Measurements from ENCODE around the gene GPR31. TPM values are rescaled to one million over a fixed set of nuclear protein-coding genes. Genes with fewer than 3 reads are reported as not detected.

The GPR31 gene
- total RNA-seq, 1 donor from 2014 or later: not detected

DNA sequence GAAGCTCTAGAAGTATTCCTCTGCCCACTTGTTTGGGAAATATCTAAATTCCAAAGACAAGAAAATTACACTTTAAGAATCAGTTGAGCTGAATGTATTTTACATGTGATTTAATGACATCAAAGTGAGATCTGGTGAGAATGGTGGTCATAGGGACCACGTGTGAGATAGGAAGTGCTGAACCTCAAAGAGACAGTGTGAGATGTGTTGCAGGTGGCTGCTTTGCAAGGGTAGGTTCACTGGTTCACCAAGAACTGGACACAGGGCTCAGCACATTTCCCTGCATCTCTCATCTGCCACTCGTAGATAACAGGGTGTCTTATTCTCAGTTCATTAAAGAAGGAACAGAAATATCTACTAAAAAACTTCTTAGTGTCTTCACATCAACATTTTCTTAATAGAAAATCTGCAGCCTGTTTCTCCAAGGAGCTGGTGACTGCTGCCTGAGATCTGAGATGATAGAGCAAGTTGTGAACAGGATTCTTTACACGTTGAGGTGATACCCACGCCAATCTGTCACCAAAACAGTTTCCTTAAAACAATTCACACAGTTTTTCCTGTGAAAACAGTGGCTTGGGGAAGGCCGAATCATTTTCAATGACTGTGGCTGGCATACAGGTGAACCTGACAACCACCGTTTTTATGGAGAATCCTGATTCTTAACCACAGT lies 27.6 kb downstream of the GPR31 start:
- DNase-seq (ENCODE audit: low spot score): no peak
- H3K4me1 Mint-ChIP-seq (ENCODE audit: unreplicated experiment): peaks cover 4% of the 10 kb centered on the region

DNA sequence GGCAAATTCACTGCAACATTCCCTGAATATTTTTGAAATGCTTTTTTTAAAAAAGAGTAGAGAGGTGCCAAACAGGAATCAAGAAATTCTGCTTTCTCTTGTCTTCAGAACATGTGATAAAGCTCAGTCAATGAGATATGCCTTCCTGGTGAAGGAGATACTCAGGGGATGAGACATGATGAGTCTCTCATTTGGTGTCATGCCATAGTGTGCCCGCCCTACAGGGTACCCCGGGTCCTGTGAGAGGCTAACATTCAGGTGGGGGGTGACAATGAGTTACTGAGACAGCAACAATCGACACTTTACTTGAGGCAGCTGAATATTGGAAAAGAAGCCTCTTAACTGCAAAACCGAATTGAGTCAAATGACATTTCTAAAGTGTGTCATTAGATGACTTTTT lies 28.2 kb downstream of the GPR31 start:
- no peaks in the 10 kb centered on the region for H3K36me3 Mint-ChIP-seq (ENCODE audit: low read depth, unreplicated experiment)
- no peak overlapping the region for H3K4me3 Mint-ChIP-seq (ENCODE audit: unreplicated experiment)
- H3K9me3 Mint-ChIP-seq (ENCODE audit: unreplicated experiment): no peaks in the 10 kb centered on the region
- TF ChIP-seq, protein P1, sequence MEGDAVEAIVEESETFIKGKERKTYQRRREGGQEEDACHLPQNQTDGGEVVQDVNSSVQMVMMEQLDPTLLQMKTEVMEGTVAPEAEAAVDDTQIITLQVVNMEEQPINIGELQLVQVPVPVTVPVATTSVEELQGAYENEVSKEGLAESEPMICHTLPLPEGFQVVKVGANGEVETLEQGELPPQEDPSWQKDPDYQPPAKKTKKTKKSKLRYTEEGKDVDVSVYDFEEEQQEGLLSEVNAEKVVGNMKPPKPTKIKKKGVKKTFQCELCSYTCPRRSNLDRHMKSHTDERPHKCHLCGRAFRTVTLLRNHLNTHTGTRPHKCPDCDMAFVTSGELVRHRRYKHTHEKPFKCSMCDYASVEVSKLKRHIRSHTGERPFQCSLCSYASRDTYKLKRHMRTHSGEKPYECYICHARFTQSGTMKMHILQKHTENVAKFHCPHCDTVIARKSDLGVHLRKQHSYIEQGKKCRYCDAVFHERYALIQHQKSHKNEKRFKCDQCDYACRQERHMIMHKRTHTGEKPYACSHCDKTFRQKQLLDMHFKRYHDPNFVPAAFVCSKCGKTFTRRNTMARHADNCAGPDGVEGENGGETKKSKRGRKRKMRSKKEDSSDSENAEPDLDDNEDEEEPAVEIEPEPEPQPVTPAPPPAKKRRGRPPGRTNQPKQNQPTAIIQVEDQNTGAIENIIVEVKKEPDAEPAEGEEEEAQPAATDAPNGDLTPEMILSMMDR (IDR thresholded peaks at IDR 0.05; ENCODE audit: unreplicated experiment): no peak
- no peaks in the 10 kb centered on the region for H3K27me3 Mint-ChIP-seq (ENCODE audit: unreplicated experiment)
- no peak overlapping the region for H3K27ac Mint-ChIP-seq (ENCODE audit: unreplicated experiment)
- H3K4me1 Mint-ChIP-seq (ENCODE audit: unreplicated experiment): peaks cover 4% of the 10 kb centered on the region
- no peak for DNase-seq (ENCODE audit: low spot score)

More for the DNA sequence above, 27.6 kb downstream of the GPR31 start:
- no peak overlapping the region for H3K27ac Mint-ChIP-seq (ENCODE audit: unreplicated experiment)
- H3K27me3 Mint-ChIP-seq (ENCODE audit: unreplicated experiment): no peaks in the 10 kb centered on the region
- no peaks in the 10 kb centered on the region for H3K9me3 Mint-ChIP-seq (ENCODE audit: unreplicated experiment)
- TF ChIP-seq, protein P1 (IDR thresholded peaks at IDR 0.05; ENCODE audit: unreplicated experiment): no peak
- no peaks in the 10 kb centered on the region for H3K36me3 Mint-ChIP-seq (ENCODE audit: low read depth, unreplicated experiment)
- H3K4me3 Mint-ChIP-seq (ENCODE audit: unreplicated experiment): no peak overlapping the region

DNA sequence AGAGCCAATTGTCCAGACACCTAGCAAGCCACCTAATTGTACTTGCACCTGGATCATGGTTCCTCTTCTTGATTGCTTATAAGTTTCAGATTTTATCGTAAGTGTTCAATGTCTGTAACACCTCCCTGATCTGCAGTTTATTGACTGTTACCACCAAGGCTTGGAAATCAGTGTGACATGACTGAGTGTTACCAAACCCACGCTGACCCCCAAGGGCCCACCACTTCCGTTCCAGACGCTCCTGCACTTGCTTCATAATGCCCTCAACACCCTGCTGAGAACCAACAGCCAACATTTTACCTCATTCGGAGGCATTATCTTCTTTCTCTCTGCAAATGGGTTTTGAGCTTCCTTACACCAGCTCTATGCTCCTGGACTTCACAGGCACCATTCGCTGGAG lies 28.6 kb downstream of the GPR31 start:
- TF ChIP-seq, protein P1 (IDR thresholded peaks at IDR 0.05; ENCODE audit: unreplicated experiment): no peak
- DNase-seq (ENCODE audit: low spot score): no peak
- no peaks in the 10 kb centered on the region for H3K9me3 Mint-ChIP-seq (ENCODE audit: unreplicated experiment)
- no peak overlapping the region for H3K4me3 Mint-ChIP-seq (ENCODE audit: unreplicated experiment)
- no peaks in the 10 kb centered on the region for H3K27me3 Mint-ChIP-seq (ENCODE audit: unreplicated experiment)
- no peaks in the 10 kb centered on the region for H3K36me3 Mint-ChIP-seq (ENCODE audit: low read depth, unreplicated experiment)
- H3K4me1 Mint-ChIP-seq (ENCODE audit: unreplicated experiment): peaks cover 4% of the 10 kb centered on the region
- no peak overlapping the region for H3K27ac Mint-ChIP-seq (ENCODE audit: unreplicated experiment)

DNA sequence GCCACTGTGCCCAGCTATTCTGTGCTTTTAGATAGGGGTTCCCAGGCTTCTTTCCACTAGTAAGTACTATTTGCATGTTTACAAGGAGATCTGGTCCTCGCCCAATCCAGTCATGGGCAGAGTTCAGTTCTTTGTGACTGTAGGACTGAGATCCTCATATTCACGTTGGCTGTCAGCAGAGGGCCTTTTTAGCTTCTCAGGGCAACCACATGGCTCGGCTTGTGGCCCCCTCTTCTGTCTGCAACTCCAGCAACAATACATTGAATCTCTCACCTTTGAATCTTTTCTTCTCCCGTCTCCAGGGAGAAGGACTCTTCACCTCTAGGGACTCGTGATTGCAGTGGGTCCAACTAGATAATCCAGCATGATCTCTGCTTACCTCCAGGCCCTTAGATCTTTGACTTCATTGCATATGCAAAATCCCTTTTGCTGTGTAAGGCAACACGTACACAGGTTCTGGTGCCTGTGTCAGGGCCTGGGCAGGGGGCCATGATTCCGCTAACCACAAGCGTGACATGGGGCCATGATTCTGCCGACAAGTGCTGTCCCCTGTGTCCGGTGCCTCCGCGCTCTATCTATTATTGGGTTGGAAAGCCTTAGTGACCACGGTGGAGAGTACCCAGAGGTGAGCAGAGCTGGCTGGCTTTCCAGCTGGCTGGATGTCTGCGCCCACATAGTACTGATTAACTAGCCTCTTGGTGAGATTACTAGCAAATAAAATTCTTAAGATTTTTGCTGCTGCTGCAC lies 29.8 kb downstream of the GPR31 start:
- H3K9me3 Mint-ChIP-seq (ENCODE audit: unreplicated experiment): no peaks in the 10 kb centered on the region
- no peaks in the 10 kb centered on the region for H3K27me3 Mint-ChIP-seq (ENCODE audit: unreplicated experiment)
- no peak for DNase-seq (ENCODE audit: low spot score)
- H3K36me3 Mint-ChIP-seq (ENCODE audit: low read depth, unreplicated experiment): no peaks in the 10 kb centered on the region
- peaks cover 11% of the 10 kb centered on the region for H3K4me1 Mint-ChIP-seq (ENCODE audit: unreplicated experiment)
- TF ChIP-seq, protein P1 (IDR thresholded peaks at IDR 0.05; ENCODE audit: unreplicated experiment): no peak
- H3K4me3 Mint-ChIP-seq (ENCODE audit: unreplicated experiment): peak overlapping the region; percentile 18
- no peak overlapping the region for H3K27ac Mint-ChIP-seq (ENCODE audit: unreplicated experiment)

DNA sequence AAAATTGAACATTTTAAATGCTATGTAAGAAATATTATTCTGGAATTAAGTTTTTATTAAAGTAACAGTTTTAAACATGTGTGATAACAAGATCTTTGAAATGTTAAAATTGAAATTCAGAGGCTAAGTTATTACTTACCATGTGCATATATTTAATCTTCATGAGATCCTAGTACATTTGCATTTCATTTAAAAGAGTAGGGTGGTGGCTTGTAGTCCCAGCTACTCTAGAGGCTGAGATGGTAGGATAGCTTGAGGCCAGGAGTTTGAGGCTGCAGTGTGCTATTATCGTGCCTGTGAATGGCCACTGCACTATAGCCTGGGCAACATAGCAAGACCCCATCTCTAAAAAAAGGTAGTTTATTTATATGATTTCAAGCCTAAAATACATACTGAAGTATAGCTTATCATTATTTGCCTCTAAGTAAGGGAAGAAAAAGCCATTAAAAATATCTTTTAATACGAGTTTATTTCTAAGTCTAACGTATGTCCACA lies 31.9 kb downstream of the GPR31 start:
- Mint-ChIP-seq H3K36me3 (ENCODE audit: low read depth, unreplicated experiment) (no peaks in the 10 kb centered on the region), H3K4me1 (ENCODE audit: unreplicated experiment) (peaks cover 21% of the 10 kb centered on the region), H3K4me3 (ENCODE audit: unreplicated experiment) (no peak overlapping the region), H3K9me3 (ENCODE audit: unreplicated experiment) (no peaks in the 10 kb centered on the region), H3K27ac (ENCODE audit: unreplicated experiment) (no peak overlapping the region), H3K27me3 (ENCODE audit: unreplicated experiment) (no peaks in the 10 kb centered on the region)
- TF ChIP-seq, protein P1 (IDR thresholded peaks at IDR 0.05; ENCODE audit: unreplicated experiment): no peak
- no peak for DNase-seq (ENCODE audit: low spot score)

Data from endothelial cell (in vitro differentiated cells).